PFSK-1 (cell line): ENCODE results near the gene CCDC106.

Experiments used
- FOXP2 ChIP-seq: optimal IDR thresholded peaks from 2 replicates; pipeline ENCODE3; 2011; ENCODE audit warnings: borderline replicate concordance, control low read depth, inconsistent platforms; ENCODE audit not compliant: insufficient read depth; ENCODE audit errors: extremely low read length, extremely low read depth
- POLR2AphosphoS5 ChIP-seq: IDR thresholded peaks from 2 replicates; pipeline ENCODE4 v1.6.1; 2012; ENCODE audit warnings: low read depth, mild to moderate bottlenecking, control low read depth, low read length, moderate library complexity
- TAF1 ChIP-seq: IDR thresholded peaks from 2 replicates; pipeline ENCODE4 v1.6.1; 2012; ENCODE audit warnings: low read length, control low read depth, borderline replicate concordance; ENCODE audit not compliant: insufficient read depth
- TF ChIP-seq, protein P1 (sequence below), 2 experiments: IDR thresholded peaks; 2 replicates each; pipeline versions ENCODE4 v1.6.1 to v1.8.0; 2011 to 2012; ENCODE audit warnings: low read depth in 2 of 2, low read length in 2 of 2, control low read depth in 1 of 2, inconsistent platforms in 1 of 2, mild to moderate bottlenecking in 1 of 2, moderate library complexity in 1 of 2; ENCODE audit not compliant: insufficient read depth in 1 of 2

DNA sequence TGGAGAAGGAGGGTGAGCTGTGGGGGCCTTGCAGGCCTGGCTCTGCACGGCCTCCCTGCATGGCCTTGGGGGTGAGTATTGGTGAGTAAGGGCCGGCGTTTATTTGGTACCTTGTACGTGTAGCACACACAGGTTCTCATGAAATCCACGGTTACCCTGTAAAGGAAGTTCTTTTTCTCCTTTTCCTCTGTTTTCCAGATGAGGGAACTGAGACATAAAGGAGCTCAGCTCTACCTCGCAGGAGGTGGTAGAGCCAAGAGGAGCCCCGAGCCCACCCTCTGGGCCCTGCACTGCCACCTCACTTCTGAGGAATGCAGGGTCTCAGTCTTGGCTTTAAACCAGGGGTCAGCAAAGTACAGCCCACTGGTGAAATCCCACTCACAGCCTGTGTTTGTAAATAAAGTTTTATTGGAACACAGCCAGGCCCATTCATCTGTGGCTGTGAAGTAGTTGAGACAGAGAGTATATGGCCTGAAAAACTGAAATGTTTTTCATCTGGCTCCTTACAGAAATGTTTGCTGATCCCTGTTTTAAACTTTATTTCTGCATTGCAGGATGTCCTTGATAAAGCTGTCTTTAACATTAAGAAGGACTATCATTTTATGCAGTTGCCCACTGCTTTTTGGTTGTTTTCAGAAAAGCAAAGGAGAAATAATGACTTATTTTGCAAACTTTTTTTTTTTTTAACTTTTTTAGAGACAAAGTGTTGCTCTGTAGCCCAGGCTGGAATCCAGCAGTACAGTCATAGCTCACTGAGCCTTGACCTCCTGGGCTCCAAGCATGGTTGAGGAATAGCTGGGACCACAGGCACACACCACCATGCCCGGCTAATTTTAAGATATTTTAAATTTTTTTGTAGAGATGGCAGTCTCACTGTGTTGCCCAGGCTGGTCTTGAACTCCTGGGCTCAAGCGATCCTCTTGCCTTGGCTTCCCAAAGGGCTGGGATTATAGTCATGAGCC lies 33.4 kb downstream of the CCDC106 start:
- TF ChIP-seq POLR2AphosphoS5 (no peak), TAF1 (no peak), FOXP2 (no peak)
- TF ChIP-seq, protein P1, sequence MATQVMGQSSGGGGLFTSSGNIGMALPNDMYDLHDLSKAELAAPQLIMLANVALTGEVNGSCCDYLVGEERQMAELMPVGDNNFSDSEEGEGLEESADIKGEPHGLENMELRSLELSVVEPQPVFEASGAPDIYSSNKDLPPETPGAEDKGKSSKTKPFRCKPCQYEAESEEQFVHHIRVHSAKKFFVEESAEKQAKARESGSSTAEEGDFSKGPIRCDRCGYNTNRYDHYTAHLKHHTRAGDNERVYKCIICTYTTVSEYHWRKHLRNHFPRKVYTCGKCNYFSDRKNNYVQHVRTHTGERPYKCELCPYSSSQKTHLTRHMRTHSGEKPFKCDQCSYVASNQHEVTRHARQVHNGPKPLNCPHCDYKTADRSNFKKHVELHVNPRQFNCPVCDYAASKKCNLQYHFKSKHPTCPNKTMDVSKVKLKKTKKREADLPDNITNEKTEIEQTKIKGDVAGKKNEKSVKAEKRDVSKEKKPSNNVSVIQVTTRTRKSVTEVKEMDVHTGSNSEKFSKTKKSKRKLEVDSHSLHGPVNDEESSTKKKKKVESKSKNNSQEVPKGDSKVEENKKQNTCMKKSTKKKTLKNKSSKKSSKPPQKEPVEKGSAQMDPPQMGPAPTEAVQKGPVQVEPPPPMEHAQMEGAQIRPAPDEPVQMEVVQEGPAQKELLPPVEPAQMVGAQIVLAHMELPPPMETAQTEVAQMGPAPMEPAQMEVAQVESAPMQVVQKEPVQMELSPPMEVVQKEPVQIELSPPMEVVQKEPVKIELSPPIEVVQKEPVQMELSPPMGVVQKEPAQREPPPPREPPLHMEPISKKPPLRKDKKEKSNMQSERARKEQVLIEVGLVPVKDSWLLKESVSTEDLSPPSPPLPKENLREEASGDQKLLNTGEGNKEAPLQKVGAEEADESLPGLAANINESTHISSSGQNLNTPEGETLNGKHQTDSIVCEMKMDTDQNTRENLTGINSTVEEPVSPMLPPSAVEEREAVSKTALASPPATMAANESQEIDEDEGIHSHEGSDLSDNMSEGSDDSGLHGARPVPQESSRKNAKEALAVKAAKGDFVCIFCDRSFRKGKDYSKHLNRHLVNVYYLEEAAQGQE (IDR thresholded peaks at IDR 0.05; ENCODE audit: insufficient read depth in 1 of 2, low read depth in 2 of 2, low read length in 2 of 2): no peak
